K562 (cell line): ENCODE results near the gene CYS1. TPM values are rescaled to one million over a fixed set of nuclear protein-coding genes. Genes with fewer than 3 reads are reported as not detected.

Experiments
- ATAC-seq: fragments of 200-7000 bp; cut with Tn5 transposase; 3 replicates; pipeline ENCODE4 v1.9.1; 2020; ENCODE audit warnings: moderate library complexity
- BruUV-seq: library from RNA; stranded (reverse); fragments of 400-500 nt; replicated peaks from 2 replicates; lab custom pipeline; 2021; lab: Mats Ljungman, UMichigan
- CTCF ChIA-PET: fragments of 300-600 bp; formaldehyde crosslinking; extraction: SDS; loops from one replicate; lab custom pipeline; 2021; ENCODE audit warnings: low intra/inter-chr PET ratio; lab: Yijun Ruan, JAX
- POLR2A ChIA-PET: fragments of 300-600, 350-650 bp; sonication (Branson Sonifier 250); formaldehyde crosslinking; extraction: SDS; loops from one replicate; lab custom pipeline; 2021; ENCODE audit warnings: antibody characterized with exemption, inconsistent platforms; lab: Yijun Ruan, JAX
- DNase-seq, 4 experiments: peaks; one replicate each; pipeline versions ENCODE4 v3.0.0 to v3.0.0-alpha.2; 2011 to 2018; ENCODE audit warnings: low spot score in 3 of 4, mixed read lengths in 3 of 4; ENCODE audit errors: extremely low read depth in 1 of 4
- FAIRE-seq: peaks from 2 replicates; lab custom pipeline; 2011; peaks lifted over from hg19 to GRCh38; lab: Jason Lieb, UNC
- H2AFZ ChIP-seq: 2 replicates; pipeline ENCODE4 v1.6.0; 2011; ENCODE audit warnings: low read depth, low read length, control low read depth, inconsistent platforms
- H3K27ac ChIP-seq: fragments of 200-600 bp; 3 replicates; pipeline ENCODE4 v1.8.0; 2011; ENCODE audit warnings: low read depth, mild to moderate bottlenecking, control low read depth, inconsistent platforms, low read length, moderate library complexity, mixed read lengths; ENCODE audit errors: extremely low read depth
- H3K27me3 ChIP-seq, 2 experiments: fragments of 300-600 bp in 1 of 2; 2 replicates in 1 of 2; 3 replicates in 1 of 2; pipeline versions ENCODE4 v1.6.0 to v1.8.0; 2011; ENCODE audit warnings: inconsistent platforms in 2 of 2, low read length in 2 of 2, mild to moderate bottlenecking in 1 of 2, mixed read lengths in 1 of 2, moderate library complexity in 1 of 2; ENCODE audit not compliant: control insufficient read depth in 2 of 2, insufficient read depth in 2 of 2
- H3K36me3 ChIP-seq: fragments of 300-600 bp; 3 replicates; pipeline ENCODE4 v1.8.0; 2011; ENCODE audit warnings: mild to moderate bottlenecking, low read length, inconsistent platforms; ENCODE audit not compliant: control insufficient read depth, insufficient read depth
- H3K4me1 ChIP-seq, 2 experiments: fragments of 200-600 bp in 1 of 2; replicated peaks in 1 of 2; 2 replicates in 1 of 2; 3 replicates in 1 of 2; pipeline versions ENCODE4 v1.5.1 to v1.8.0; 2011; ENCODE audit warnings: inconsistent platforms in 2 of 2, low read length in 2 of 2, mild to moderate bottlenecking in 1 of 2, mixed read lengths in 1 of 2, moderate library complexity in 1 of 2; ENCODE audit not compliant: control insufficient read depth in 2 of 2, insufficient read depth in 2 of 2
- H3K4me2 ChIP-seq: 2 replicates; pipeline ENCODE4 v1.6.1; 2011; ENCODE audit warnings: low read length, control low read depth, inconsistent platforms, mixed read lengths; ENCODE audit not compliant: insufficient read depth
- H3K4me3 ChIP-seq: fragments of 200-600 bp; sonication (generic), shearing (Covaris generic); 2 replicates; pipeline ENCODE4 v1.5.1; 2016; ENCODE audit warnings: control low read depth, inconsistent platforms
- H3K79me2 ChIP-seq: fragments of 200-600 bp; 3 replicates; pipeline ENCODE4 v1.8.0; 2011; ENCODE audit warnings: low read length, inconsistent platforms; ENCODE audit not compliant: control insufficient read depth, insufficient read depth
- H3K9ac ChIP-seq, 2 experiments: 2 replicates each; pipeline versions ENCODE4 v1.6.0 to v1.6.1; 2011; ENCODE audit warnings: low read depth in 2 of 2, low read length in 2 of 2, control low read depth in 1 of 2, inconsistent platforms in 1 of 2, mild to moderate bottlenecking in 1 of 2, mixed read lengths in 1 of 2; ENCODE audit not compliant: insufficient read depth in 1 of 2
- H3K9me1 ChIP-seq: one replicate; pipeline ENCODE4 v1.6.0; 2011; ENCODE audit warnings: inconsistent platforms, mild to moderate bottlenecking, low read length, moderate library complexity; ENCODE audit not compliant: control insufficient read depth, insufficient read depth
- H3K9me3 ChIP-seq: replicated peaks from 2 replicates; pipeline ENCODE4 v1.5.1; 2011; ENCODE audit warnings: low read depth, low read length, inconsistent platforms; ENCODE audit not compliant: control insufficient read depth, insufficient read depth
- H4K20me1 ChIP-seq: replicated peaks from 2 replicates; pipeline ENCODE4 v1.6.1; 2011; ENCODE audit warnings: low read length, inconsistent platforms, mixed read lengths; ENCODE audit not compliant: control insufficient read depth, insufficient read depth
- CEBPG ChIP-seq, 3 experiments: fragments of 200-800 bp in 1 of 3; sonication (Bioruptor generic) in 1 of 3; sonication (generic) in 1 of 3; formaldehyde crosslinking in 1 of 3; IDR thresholded peaks in 2 of 3; conservative IDR thresholded peaks in 1 of 3; 2 replicates each; pipeline versions ENCODE4 v1.6.1 to v1.8.0; 2016 to 2022; ENCODE audit warnings: missing compliant biosample characterization in 2 of 3, missing genetic modification characterization in 2 of 3, mild to moderate bottlenecking in 1 of 3, missing genetic modification reagents in 1 of 3
- E2F6 ChIP-seq, 2 experiments: IDR thresholded peaks; 2 replicates each; pipeline ENCODE4 v1.6.1; 2011; ENCODE audit warnings: borderline replicate concordance in 1 of 2, control low read depth in 1 of 2, low read depth in 1 of 2, low read length in 1 of 2, mild to moderate bottlenecking in 1 of 2, mixed read lengths in 1 of 2, moderate library complexity in 1 of 2; ENCODE audit not compliant: insufficient read depth in 1 of 2, insufficient read length in 1 of 2, poor library complexity in 1 of 2, severe bottlenecking in 1 of 2; ENCODE audit errors: extremely low read depth in 1 of 2
- NFE2 ChIP-seq: IDR thresholded peaks from 2 replicates; pipeline ENCODE4 v1.6.1; 2014; ENCODE audit warnings: antibody characterized with exemption, low read depth
- ZNF23 ChIP-seq: fragments of 250-450 bp; sonication (Bioruptor Pico); IDR thresholded peaks from 2 replicates; pipeline ENCODE4 v1.4.0; 2020; ENCODE audit warnings: mild to moderate bottlenecking
- ZNF444 ChIP-seq: fragments of 250-450 bp; sonication (Bioruptor Pico); IDR thresholded peaks from 2 replicates; pipeline ENCODE4 v1.4.0; 2020; ENCODE audit warnings: mild to moderate bottlenecking, moderate library complexity
- WGBS: fragments of 100-300 bp; shearing (Covaris generic); methylation state at CpG from one replicate; pipeline ENCODE4 v1.1.6; 2016; ENCODE audit warnings: low coverage, mixed read lengths; ENCODE audit not compliant: insufficient coverage; ENCODE audit errors: missing lambda C conversion rate; 5-methylcytosine and 5-hydroxymethylcytosine counted together
- in situ Hi-C: fragments of 300-500 bp; cut with MboI; formaldehyde crosslinking; loops from 4 replicates; pipeline ENCODE4 v1.15.0; 2018; ENCODE audit warnings: inconsistent platforms, mixed read lengths
- intact Hi-C: fragments of 100-400 bp; cut with micrococcal nuclease; formaldehyde crosslinking; loops from 2 replicates; pipeline ENCODE4 v1.14.2; 2022
- polyA plus RNA-seq, 8 experiments: library from polyadenylated mRNA; depleted of rRNA in 4 of 8; stranded (reverse) in 5 of 8; unstranded in 3 of 8; fragments of >200 nt; fragmentation: Nextera tagmentation in 2 of 8; fragmentation: Illumina TruSeq in 1 of 8; extraction: Ambion mirVana in 2 of 8; extraction: Trizol in 1 of 8; gene quantifications; 2 replicates each; pipeline versions ENCODE4 v1.2.1 to v1.2.3, GENCODE V29; 2011 to 2014; ENCODE audit warnings: inconsistent platforms in 1 of 8, missing spikeins in 1 of 8
- total RNA-seq, 7 experiments: library from RNA; depleted of rRNA in 6 of 7; stranded (reverse); fragments of >200 nt in 6 of 7; fragmentation: Illumina TruSeq in 2 of 7; extraction: Trizol in 2 of 7; gene quantifications; 2 replicates each; pipeline versions ENCODE4 v1.2.1 to v1.2.3, GENCODE V29; 2011 to 2021; ENCODE audit warnings: low replicate concordance in 1 of 7

Gene CYS1
- total and polyA plus RNA-seq, 9 of the 15 experiments (the other 6 are each of a cell fraction or from before 2014, with no cell fraction given): 0.11 to 0.13 TPM; not detected in 7

- peaks cover 29 to 34% of the 10 kb centered on the region in 2 experiments for H3K27me3 ChIP-seq
- H3K79me2 ChIP-seq: no peaks in the 10 kb centered on the region
- H3K9me1 ChIP-seq: no peaks in the 10 kb centered on the region
- DNase-seq: no peak
- no peaks in the 10 kb centered on the region for H3K36me3 ChIP-seq
- H3K9me3 ChIP-seq: no peaks in the 10 kb centered on the region
- TF ChIP-seq E2F6 (IDR thresholded peaks at IDR 0.05; ENCODE audit: borderline replicate concordance in 1 of 2, extremely low read depth in 1 of 2, insufficient read depth in 1 of 2, insufficient read length in 1 of 2, low read depth in 1 of 2, low read length in 1 of 2, poor library complexity in 1 of 2, severe bottlenecking in 1 of 2): no peak
- H2AFZ ChIP-seq: no peak overlapping the region
- H3K4me2 ChIP-seq: no peak overlapping the region
- ChIA-PET CTCF (no interaction called here), POLR2A (interaction anchor here (0.7 to 1.3 kb wide), 5 partner anchors 9 to 147 kb away, joined by 3 to 4 read pairs (median 3); no protein-coding TSS in a partner anchor)
- in situ Hi-C loops (no loop called here), intact Hi-C loops (no loop called here)
- no peak for ATAC-seq
- WGBS: 35% methylated on average over 11 of the region's 11 CpGs
- H3K4me1 ChIP-seq: peaks cover 0 to 2% of the 10 kb centered on the region in 2 experiments; a peak in 2 of 5 replicates
- H4K20me1 ChIP-seq: no peaks in the 10 kb centered on the region
- H3K9ac ChIP-seq: no peak overlapping the region
- no peak for FAIRE-seq
- no TSS peak for BruUV-seq
- no peak overlapping the region for H3K27ac ChIP-seq
- H3K4me3 ChIP-seq: no peak overlapping the region
Measured at GRCh38 chr2:10085668-10086059, 5.5 kb upstream of the CYS1 start.

- Histone ChIP-seq H3K9me3 (no peaks in the 10 kb centered on the region), H3K27ac (no peak overlapping the region), H3K4me3 (no peak overlapping the region), H3K9ac (peak overlapping the region in 1 of 2 experiments; percentile 46; a peak in 1 of 4 replicates), H3K4me1 (peaks cover 0 to 7% of the 10 kb centered on the region in 2 experiments; a peak in 2 of 5 replicates), H2AFZ (no peak overlapping the region), H4K20me1 (no peaks in the 10 kb centered on the region), H3K79me2 (no peaks in the 10 kb centered on the region), H3K27me3 (peaks cover 30 to 37% of the 10 kb centered on the region in 2 experiments), H3K9me1 (no peaks in the 10 kb centered on the region), H3K36me3 (no peaks in the 10 kb centered on the region), H3K4me2 (no peak overlapping the region)
- 4% methylated on average over 5 of the region's 6 CpGs for WGBS
- DNase-seq (no peak), FAIRE-seq (no peak), ATAC-seq (no peak)
- in situ Hi-C loops (no loop called here), intact Hi-C loops (no loop called here)
- ChIA-PET POLR2A (interaction anchor here (0.6 to 1.4 kb wide), 8 partner anchors 9 to 147 kb away, joined by 3 to 4 read pairs (median 3); no protein-coding TSS in a partner anchor), CTCF (no interaction called here)
- BruUV-seq: no TSS peak
- no peak for TF ChIP-seq CEBPG (CRISPR knock-in tag; IDR thresholded peaks at IDR 0.05)
- TF ChIP-seq CEBPG (tag; conservative IDR thresholded peaks at IDR 0.05 in 1 of 2, IDR thresholded peaks at IDR 0.05 in 1 of 2): no peak
- no peak for TF ChIP-seq ZNF444 (CRISPR knock-in tag)
- no peak for TF ChIP-seq NFE2
- no peak for TF ChIP-seq ZNF23 (CRISPR knock-in tag)
Measured at GRCh38 chr2:10085043-10085667, 4.9 kb upstream of the CYS1 start.
